HG02981 (cell line): ENCODE data around the gene SLC25A46.
"Not testable (repeated sequence)": the region's sequence is repeated elsewhere in the genome, so short reads cannot be mapped to it uniquely, and the experiment has no call there.

Source experiments
- ATAC-seq: cut with Tn5 transposase; IDR thresholded peaks from one replicate; pipeline ENCODE4 v1.9.1; 2021; ENCODE audit warnings: mild to moderate bottlenecking, moderate library complexity; ENCODE audit not compliant: unreplicated experiment

SLC25A46 gene

DNA sequence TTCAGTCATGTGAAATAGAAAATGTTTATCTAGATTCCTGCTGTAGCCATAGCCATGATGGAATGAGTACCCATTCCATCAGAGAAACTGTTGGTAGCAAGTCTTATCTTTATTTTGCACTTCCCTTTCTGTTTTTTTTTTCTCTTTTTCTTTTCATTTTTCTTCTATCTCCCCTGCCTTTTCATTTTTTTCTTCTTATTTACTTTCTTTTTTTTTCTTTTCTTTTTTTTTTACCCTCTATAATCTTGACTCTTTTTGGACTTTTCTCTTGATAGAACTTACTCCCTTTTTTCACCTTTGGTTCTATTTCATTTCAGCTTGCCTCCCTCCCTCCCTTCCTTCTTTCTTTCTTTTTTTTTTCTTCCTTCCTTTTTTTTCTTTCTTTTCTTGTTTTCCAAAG, 15.4 kb downstream of the SLC25A46 start:
- ATAC-seq: no peak

- ATAC-seq: no peak
Observed at GRCh38 chr5:110757118-110757729, 18.4 kb downstream of the SLC25A46 start.

- no peak for ATAC-seq
Observed at GRCh38 chr5:110760158-110760557, 21.4 kb downstream of the SLC25A46 start.

DNA sequence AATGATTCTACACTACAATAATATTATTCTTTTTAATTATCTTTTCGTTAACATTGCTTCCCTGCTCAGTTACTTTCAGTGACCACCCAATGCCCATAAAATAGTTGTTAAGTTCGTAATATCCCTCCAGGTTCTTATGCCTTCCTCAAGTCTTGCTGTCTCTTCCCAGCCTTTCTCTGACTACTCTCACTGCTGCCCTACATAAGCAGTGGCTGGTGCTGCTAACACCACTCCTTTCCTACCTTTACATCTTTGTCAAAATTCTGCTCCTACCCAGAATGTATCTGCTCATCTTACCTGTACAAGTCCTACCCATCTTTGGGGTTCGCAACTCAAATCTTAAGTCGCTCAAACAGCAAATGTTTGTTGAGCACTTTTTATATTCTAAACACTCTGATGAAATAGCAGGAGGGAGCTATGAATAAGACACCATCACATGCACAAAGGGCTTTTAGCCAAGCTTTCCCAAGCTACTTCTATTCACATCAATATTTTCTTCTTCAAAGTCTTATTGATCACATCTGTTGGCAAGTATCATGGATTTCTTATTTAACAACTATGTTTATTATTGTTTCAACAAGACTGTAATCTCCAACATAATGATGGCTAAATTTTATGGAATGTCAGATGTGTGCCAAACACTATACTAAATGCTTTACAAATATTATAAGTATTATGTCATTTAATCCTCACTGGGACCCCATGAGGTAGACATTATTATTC, 29.5 kb downstream of the SLC25A46 start:
- no peak for ATAC-seq

DNA sequence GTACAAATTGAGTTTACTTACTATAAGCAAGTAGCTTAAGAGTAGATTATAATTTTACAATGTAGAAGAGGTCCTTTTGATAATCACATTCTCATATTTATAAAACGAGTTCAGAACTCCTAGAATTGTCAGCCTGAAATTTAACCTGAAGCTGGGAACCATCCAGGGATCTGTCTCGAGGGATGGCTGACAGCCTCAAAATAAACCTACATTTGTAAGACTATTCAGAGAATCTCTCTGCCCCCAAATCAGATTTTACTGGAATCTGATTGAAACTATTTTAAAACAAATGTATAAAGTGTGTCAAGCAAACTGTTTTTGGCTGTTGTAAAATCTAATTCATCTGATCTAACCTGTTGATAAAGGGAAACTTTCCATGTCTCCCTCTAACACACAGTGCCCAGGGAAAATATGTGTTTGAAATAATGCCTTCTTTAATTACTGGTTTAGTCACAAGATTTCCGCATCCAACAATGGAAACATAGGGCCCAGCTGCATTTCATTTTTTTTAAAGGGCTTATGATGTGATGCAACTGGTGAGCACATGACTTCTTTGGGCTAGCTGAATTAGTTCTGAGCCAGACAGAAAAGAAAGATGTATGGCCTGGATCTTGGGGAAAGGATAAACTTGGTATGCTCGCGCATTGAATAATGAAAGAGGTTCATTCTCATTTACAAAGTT, 30.3 kb downstream of the SLC25A46 start:
- no peak for ATAC-seq

DNA sequence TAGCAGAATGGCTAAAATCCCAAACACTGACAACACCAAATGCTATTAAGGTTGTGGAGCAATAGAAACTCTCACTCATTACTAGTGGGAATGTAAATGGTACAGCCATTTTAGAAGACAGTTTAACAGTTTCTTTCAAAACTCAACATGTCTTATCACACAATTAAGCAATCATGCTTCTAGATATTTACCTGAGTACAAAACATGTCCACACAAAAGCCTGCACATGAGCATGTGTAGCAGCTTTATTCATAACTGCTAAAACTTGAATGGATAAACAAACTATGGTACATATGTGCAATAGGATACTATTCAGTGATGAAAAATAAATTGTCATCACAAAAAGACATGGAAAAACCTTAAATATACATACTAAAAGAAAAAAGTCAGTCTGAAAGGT, 31.5 kb downstream of the SLC25A46 start:
- no peak for ATAC-seq

GRCh38 chr5:110784901-110785300, 46.1 kb downstream of the SLC25A46 start:
- no peak for ATAC-seq

DNA sequence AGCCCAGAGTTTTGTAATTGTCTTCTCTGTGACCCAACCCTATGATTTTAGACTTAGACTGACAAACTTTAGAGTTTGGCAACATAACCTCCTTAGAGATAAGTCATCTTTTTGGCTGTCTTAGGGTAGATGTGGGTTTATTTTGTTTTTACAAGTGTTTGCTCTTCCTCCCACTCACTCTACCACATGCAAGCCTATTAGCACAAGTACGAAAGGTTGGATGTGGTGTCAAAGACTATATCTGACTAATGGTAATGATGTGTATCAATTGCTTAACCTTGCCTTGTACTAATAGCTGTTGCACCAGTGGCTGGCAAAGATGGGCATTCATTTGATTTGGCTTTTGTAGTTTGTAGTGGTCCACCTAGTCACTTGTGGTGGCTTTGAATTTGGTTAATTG, 46.5 kb downstream of the SLC25A46 start:
- no peak for ATAC-seq

DNA sequence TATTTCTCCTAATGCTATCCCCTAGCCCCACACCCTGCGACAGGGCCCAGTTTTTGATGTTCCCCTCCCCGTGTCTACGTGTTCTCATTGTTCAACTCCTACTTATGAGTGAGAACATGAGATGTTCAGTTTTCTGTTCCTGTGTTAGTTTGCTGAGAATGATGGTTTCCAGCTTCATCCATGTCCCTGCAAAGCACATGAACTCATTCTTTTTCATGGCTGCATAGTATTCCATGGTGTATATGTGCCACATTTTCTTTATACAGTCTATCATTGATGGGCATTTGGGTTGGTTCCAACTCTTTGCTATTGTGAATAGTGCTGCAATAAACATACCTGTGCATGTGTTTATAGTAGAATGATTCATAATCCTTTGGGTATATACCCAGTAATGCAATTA, 49.2 kb downstream of the SLC25A46 start:
- ATAC-seq: not testable (repeated sequence)

DNA sequence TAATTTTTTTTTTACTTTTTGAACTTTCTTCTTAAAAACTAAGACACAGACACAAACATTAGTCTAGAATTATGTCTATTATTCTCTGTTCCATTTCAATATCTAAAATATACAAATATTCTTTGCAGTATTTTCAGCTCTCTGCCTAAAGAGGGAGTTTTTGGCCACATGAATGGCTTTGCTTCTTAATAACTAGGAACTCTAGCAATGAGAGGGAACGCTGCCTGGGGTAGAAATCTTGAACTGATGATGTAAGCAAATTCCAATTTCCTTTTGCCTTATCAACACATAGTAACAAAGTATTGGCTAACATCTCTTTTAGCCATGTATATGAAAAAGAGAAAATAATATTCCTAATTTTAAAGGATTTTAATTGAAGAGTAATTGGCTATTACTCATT, 51.9 kb downstream of the SLC25A46 start:
- ATAC-seq: no peak

DNA sequence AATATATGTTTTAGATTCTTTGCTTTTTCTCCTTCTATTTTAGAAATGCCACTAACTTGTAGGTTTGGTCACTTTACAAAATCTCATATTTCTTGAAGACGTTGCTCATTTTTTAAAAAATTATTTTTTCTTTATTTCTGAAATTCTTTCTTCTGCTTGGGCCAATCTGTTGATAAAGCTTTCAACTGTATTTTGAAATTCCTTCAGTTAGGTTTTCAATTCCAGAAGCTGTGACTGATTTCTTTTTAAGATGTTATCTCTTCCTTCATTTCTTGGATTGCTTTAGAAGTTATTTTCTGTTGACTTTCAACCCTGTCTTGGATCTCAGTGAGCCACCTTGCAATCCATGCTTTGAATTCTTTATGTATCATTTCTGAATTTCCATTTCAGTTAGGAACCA, 64.2 kb downstream of the SLC25A46 start:
- no peak for ATAC-seq

DNA sequence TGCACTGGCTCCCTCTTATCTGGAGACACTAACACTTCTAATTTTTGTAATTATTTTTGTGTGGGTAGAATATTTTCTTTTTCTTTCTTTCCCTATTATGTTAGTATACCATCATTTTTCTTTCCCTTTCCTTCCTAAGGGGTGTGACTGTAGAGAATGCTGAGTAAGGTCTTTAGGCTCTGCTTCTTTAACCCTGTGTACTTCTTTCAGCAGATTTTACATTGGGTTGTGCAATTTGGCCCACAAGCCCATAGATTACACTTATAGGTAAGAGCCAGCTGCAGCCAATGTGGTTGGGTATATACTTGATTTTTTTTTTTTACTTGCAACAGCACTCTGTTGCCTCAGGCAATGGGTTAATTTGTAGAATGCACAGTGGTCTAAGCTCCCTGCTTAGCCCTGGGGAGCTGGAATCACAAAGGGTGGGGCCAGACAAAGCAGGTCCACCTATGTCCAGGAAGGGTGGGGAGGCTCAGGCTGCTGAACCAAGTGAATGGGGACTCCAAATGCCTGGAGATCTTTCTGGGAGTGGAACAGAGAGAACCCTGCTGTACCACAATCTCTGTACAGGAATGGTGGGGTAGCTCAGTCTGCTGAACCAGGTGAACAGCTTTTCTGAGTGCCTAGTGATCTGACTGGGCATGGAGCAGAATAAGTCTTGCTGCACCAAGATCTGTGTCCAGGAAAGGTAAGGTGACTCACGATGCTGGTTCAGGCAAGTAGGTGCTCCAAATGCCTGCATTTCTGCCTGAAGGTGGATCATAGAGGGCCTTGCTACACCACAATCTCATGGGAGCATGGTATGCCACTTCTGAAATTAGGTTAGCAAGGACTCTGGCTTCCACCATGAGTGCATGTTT, 64.9 kb downstream of the SLC25A46 start:
- no peak for ATAC-seq

DNA sequence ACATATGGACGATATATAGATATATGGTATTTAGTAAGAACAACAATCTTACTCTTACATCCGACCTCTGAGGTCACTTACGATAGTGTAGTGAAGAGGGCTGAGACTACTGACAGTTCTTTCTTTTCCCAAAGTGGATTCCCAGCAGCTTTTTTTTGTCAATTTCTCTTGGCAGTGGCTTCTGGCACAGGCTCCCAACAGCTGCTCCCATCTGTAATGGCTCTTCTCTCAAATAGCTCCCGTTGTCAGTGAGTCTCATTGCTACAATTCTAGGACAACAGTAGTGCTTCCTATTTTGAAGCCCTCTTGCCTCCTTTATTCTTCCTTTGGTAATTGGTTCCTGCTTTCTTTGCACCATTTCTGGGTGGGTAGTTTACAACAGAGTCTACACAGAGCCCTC, 68.4 kb downstream of the SLC25A46 start:
- ATAC-seq: no peak

- ATAC-seq: no peak
Observed at GRCh38 chr5:110809006-110809405, 70.2 kb downstream of the SLC25A46 start.
